NCI-H748 treated with DMSO at 0.1 percent for 48 hours (cell line): Measurements from ENCODE around the gene TXNRD1.
"Not testable (repeated sequence)": the region's sequence is repeated elsewhere in the genome, so short reads cannot be mapped to it uniquely, and the experiment has no call there.

Experiments used
- DNase-seq: peaks from one replicate; lab custom pipeline; 2025; lab: John Stamatoyannopoulos, UW

The TXNRD1 gene

DNA sequence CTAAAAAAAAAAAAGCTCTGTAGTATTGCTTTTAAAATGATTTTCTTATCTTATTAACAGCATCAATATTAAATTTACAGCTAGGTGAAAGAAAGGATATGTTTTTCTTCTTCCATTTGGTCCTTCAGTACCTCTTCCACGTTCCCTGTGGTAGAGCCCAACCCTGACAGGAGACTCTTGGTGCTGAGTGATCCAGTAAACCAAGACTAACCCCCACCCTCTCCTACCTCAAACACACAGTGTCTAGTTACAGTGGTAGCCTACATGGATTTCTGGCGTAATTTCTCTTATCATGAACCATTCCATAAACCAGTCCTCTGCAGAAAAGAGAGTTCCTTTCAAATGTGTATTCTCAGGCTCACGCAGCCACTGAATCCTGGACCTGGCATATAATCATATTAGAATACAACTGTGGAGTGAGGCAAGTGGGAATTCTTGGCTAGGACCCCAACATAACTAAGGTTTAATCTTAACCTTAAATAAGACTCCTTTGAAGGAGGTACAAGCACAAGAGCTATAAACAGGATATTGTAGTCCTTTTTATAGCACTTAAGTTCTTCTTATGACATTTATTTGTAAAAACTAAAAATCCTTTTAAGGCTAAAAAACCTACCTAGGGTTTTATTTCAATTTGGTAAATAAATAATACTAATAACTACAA lies 27.1 kb downstream of the TXNRD1 start:
- no peak for DNase-seq

DNA sequence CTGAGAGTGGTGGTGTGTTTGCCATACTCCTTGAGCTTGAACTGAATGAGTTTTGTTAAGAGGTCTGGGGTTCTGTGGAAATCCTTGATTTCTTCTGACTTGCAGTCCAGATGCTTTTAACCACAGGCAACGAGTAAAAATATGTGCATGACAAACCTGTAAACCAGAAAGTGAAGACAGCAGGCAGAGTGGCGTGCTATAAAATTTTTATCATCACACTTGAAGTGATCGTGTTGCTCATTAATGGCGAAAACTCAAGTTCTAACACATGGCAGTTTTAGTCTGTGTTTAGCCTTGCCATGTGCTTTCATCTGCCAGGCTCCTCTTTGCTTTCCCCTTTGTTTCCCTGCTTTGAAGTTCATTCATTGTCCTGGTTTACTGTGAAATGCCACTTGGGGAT lies 28.0 kb downstream of the TXNRD1 start:
- no peak for DNase-seq

DNA sequence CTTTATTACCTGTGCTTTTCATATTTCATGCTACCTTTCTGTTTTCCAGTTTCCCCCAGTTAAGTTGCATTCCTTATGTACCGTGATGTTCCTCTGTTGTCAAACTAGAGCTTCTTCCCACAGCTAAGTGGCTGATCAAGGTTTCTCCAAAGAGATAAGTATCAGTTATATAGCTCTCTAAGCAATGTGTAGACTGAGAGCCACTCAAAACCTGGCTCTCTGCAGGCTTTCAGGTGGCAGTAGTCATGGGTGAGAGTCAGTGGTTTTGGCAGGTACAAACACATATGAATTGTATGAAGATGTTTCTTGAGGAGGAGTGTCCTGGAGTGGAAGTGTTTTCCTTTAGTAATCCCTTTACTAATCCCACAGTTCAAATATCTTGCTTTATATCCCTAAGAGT lies 28.4 kb downstream of the TXNRD1 start:
- no peak for DNase-seq

DNA sequence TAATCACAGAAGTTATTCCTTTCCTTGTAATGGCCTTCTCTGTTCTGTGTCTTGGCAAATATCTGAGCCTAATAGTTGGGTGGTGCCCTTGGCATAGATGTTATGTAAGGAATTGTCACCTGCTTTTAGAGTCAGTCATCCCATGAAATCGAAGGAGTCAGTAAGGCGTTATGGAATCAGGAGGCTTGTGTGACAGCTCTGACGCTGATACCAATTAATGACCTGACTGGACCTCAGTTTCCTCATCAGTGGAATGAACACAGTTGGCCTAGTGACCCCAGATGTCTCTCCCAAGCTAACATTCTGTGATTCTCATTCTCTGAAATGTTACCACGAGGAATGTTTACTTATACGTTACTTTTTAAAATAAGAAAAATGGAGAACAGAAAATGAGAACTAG lies 32.1 kb downstream of the TXNRD1 start:
- no peak for DNase-seq

DNA sequence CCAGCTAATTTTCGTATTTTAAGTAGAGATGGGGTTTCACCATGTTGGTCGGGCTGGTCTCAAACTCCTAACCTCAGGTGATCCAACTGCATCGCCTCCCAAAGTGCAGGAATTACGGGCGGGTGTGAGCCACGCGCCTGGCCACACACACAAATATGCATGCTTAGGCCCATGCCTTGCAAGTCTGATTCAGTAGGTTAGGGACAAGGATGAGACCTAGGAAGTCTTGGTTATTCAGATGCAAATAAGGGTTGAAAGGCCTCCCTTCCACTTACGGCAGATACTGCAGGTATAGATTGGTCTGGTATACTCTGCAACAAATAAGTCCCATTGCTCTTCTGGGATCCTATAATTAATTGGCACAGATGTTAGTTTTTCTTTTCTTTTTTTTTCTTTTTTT lies 32.9 kb downstream of the TXNRD1 start:
- no peak for DNase-seq

DNA sequence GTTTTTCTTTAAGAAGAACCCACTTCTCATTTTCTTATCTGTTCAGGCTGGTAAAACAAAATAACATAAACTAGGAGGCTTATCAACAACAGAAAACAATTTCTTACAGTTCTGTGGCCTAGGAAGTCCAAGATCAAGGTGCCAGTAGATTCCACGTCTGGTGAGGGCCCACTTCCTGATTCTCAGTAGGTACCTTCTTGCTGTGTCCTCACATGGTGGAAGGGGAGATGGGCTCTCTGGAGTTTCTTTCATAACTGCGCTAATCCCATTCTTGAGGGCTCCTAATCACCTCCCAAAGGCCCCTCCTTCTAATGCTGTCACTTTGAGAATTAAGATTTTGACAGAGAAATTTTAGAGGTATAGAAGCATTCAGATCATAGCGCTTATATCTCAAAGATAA lies 33.4 kb downstream of the TXNRD1 start:
- no peak for DNase-seq

DNA sequence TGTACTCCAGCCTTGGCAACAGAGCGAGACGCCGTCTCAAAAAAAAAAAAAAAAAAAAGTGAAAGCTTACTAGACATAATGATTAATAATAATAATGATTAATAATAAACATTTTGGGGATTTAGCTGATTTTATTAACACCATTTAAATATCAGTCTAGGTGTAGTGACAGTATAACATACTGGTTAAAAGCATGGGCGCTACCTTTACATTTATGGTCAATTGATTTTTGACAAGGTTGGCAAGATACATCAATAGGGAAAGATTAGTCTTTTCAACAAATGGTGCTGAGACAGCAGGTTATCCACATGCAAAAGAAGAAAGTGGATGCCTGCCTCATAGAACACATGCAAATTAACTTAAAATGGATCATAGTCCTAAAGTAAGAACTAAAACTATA lies 34.3 kb downstream of the TXNRD1 start:
- DNase-seq = no peak

DNA sequence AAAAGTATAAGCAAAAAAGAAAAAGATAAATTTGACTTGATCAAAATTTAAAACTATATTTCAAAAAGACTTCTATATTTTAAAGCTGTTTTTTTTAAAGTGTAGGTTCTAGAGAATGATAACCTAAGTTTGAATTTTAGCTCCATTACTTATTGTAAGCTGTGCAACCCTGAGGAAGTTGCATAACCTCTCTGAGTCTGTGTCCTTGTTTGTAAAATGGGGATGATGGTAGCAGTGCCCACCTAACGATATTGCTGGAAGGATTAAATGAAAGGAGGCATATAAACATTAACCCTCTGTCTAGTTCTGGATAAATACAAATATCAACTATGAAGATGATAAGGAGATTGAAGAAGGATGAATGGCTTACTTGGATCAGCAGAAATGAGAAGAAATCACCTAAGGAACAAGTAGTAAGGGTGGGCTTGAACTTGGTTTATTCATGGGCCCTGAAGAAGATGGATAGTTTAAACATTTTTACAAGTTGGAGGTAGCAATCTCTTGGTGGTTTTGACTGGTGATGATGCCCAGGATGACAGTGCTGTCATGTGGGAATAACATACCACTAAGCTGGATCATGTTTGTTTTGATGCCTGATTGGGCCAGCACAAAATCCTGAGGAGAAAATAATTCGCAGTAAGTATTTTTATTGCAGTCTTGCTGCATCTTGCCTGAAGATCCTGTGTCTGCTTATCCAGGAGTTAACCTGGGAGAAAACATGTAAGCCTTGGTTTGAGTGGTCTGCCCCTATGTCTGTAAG lies 35.0 kb downstream of the TXNRD1 start:
- no peak for DNase-seq

DNA sequence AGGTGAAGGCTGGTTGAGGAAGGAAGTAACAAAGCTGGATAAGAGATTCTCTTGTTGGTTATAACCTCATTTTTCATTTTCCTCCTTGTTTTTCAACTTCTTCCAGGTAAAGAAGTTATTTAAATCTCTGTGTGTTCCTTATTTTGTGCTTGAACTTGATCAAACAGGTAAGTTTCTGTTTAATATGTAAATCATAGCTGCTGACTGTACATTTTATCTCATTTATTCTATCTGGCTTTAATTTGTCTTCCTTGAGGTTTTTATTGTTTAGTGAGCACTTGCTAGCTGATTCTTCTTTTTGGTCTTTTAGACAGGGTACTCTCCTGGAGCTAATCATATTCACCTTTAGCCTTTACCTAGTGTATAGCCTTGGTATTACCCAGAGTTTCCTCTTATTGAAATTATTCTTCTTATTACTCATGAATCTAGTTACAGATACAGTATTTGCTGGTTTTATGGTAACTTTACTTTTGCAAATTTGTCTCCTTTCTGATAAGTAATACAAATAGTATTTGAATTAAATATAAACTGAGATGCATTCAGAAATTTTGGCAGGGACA lies 42.4 kb downstream of the TXNRD1 start:
- no peak for DNase-seq

DNA sequence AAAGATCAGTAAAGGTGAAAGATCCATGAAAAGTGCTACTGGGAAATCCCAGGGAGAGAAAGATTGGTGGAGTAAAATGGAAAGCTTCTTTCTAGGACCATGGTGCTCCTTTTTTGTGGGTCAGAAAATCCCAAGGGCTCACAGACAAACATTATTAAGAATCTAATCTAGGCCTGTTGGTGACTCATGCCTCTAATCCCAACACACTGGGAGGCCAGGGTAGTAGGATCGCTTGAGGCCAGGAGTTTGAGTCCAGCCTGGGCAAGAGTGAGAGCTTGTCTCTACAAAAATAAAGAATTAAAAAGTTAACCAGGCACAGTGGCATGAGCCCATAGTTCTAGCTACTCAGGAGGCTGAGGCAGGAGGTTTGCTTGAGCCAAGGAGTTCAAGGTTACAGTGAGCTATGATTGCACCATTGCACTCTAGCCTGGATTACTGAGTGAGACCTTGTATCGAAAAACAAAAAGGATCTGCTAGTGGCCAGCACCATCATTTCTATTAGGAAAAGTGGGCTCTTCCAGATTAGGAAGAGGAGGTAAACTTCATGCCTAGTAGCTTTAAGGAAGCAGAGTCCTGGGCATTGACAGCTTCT lies 43.0 kb downstream of the TXNRD1 start:
- no peak for DNase-seq

DNA sequence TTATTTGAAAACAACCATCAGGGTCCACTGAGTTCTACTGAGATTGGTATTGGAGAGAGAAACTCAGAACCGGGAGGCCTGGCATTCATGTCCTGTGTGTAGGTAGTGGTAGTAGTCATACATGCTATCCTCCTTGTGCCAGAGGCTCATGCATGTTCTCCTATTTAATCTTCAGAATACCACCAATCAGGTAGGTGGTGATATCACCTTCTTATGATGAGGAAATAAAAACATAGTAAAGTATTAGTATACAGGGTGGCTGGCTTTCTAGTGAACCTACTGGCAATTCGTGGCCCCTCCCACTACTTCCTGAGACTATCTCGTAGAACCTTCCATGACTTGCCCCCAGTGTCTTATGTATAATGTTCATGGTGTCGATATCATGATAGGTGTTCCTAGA lies 47.4 kb downstream of the TXNRD1 start:
- DNase-seq = no peak

DNA sequence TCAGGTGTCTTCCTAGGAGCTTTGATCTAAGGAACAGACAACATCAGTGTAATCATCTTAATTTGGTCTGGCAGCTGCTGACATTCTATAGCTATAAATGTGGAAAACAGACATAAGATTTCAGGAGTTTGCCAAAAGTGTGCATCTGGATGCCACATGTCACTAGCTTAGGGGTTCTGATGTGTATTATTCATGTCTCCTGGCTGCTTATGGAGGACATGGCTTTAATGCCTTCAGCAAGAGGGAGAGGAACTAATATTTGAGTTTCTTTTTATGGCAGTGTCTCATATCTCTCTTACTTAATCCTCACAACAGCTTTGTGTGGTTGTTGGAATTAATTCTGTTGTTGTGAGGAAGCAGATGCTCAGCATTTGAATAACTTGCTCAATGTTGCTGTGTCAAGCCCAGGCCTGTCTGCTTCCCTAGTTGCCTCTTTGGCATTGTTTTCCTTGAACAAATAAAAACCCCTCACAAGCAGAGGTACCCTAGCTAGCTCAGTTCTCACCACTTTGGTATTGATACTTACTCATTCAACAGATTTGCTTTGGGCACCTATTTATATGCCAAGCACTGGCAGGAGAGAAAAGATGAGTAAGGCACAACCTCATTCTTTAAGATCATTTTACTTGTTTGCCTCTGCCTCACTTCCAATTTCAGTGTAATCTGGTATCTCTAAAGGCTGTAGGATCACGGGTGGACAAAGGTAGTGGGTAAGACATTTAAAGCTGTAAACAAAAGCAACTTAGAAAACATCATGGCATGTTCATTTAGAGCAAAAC lies 48.2 kb downstream of the TXNRD1 start:
- peak; percentile 64 for DNase-seq

DNA sequence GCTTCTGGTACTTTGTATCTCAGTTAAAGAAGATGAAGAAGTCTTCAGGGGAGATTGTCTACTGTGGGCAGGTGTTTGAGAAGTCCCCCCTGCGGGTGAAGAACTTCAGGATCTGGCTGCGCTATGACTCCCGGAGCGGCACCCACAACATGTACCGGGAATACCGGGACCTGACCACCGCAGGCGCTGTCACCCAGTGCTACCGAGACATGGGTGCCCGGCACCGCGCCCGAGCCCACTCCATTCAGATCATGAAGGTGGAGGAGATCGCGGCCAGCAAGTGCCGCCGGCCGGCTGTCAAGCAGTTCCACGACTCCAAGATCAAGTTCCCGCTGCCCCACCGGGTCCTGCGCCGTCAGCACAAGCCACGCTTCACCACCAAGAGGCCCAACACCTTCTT lies 49.9 kb downstream of the TXNRD1 start:
- not testable (repeated sequence) for DNase-seq

DNA sequence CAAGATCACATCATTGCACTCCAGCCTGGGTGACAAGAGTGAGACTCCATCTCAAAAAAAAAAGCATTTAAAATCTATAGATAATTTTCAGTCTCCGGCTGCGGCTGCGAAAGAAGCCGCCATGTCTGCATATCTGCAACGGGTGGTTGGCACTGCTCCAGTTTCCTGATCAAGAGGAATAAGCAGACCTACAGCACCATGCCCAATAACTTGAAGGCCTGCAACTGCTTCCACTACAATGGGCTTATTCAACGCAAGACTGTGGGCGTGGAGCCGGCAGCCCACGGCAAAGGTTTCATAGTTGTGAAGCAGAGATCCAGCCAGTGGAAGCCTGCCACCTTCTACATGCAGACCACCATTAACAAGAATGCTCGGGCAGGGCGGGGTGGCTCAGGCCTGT lies 57.4 kb downstream of the TXNRD1 start:
- no peak for DNase-seq

DNA sequence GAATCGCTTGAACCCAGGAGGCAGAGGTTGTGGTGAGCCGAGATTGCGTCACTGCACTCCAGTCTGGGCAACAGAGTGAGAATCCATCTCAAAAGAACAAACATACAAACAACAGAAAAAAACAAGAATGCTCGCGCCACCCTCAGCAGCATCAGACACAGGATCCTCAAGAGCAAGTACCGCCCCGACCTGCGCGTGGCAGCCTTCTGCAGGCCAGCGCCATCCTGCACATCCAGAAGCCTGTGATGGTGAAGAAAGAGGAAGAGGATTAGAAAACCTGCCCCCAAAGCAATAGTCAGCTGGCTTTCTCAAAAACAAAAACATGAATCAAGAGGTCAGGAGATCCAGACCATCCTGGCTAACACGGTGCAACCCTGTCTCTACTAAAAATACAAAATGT lies 57.9 kb downstream of the TXNRD1 start:
- DNase-seq = no peak

DNA sequence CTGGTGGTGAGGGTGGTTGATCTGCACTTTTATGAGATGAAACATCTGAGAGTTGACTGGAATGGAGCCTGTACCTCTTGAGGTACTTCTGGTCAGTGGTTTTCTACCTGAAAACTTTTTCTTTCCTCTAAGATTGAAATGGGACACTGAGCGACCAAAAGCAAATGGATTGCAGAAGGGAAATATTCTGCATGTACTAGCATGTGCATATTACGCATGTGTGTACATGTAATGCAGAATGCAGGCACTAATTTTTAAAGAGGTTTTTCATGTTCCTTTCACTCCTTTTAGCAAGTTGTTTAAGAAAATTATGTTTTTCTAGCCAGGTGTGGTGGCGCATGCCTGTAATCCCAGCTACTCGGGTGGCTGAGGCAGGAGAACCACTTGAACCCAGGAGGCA lies 59.2 kb downstream of the TXNRD1 start:
- no peak for DNase-seq

DNA sequence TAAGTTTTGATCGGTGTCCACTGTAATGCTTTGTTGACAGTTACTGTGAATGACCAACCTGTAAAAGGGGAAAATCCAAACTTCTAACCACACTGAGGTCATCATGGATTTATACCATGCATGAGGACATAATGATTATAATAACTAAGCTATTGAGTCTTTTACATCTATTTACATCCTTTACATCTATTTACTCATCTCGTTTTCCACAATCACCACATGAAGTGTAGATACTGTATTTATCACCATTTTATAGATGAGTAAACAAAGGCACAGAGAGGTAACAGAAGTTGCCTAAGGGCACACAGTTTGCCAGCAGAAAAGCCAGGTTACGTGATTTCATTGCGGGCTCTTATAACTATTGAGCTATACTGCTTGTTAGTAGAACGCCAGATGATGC lies 60.1 kb downstream of the TXNRD1 start:
- DNase-seq = peak; percentile 6

DNA sequence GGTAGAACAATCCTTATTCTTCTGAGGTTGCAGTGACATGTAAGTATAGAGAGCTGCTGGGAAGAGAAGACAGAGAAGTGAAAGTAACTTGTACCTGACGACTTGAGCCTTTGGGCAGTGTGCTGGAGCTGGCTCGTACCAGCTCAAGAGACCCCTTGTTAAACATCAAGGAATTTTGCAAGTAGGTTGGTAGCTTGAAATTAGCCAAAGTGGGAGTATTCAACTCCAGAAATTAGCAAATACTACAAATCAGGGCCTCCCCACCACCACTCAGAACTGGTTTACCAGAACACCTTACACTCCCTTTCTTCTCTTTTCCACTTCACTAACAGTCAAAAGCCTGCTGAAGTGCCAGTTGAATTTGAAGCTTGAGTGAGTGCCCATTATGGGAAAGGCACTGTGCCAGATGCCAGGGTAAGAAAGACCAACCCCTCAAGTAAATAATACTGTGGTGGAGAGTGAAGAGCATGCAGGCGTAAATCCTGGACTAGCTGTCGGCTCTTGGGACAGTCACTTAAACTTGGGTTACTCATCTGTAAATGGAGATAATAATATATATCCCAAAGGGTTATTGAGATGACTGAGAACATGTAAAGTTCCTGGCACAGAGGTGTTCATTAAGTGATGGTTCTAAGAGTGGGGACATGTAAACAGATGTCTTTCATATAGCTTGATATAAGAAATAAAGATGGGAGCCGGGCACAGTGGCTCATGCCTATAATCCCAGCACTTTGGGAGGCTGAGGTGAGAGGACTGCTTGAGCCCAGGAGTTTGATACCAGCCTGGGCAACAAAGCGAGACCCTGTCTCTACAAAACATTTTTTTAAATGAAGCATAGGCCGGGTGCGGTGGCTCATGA lies 60.9 kb downstream of the TXNRD1 start:
- no peak for DNase-seq

DNA sequence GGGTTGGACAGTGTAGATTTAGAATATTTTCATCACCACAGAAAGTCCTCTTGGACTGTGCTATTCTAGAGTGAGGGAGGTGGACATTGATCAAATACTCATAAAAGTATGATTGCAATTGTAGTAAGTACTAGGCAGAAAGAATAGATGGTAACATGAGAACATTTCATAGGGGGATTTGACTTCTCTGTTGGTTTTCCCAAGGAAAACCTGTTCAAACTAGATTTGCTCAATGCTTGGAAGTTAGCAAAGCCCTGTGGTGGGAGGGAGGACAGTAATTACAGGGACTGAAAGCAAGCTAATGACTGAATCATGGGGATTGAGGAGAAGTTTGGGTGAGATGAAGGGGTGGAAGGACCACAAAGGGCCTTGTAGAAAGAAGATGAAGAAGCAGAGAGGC lies 63.6 kb downstream of the TXNRD1 start:
- DNase-seq = peak; percentile 22

DNA sequence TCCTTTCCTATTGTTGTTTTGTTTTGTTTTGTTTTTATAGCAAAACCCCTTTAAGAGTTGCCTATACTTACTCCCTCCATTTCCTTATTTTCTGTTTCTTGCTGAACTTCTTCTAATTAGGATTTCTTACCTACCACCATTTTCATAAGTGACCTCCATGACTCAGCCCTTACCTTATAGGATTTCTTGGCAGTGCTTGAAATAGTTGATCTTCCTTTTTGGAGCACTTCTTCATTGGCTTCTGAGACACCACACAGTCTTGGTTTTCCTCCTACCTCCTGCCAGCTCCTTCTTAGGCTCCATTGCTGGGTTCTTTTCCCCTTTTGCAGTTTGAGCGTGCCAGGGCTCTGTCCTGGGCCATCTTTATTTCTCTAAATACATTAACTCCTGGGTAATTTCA lies 64.5 kb downstream of the TXNRD1 start:
- DNase-seq = no peak

DNA sequence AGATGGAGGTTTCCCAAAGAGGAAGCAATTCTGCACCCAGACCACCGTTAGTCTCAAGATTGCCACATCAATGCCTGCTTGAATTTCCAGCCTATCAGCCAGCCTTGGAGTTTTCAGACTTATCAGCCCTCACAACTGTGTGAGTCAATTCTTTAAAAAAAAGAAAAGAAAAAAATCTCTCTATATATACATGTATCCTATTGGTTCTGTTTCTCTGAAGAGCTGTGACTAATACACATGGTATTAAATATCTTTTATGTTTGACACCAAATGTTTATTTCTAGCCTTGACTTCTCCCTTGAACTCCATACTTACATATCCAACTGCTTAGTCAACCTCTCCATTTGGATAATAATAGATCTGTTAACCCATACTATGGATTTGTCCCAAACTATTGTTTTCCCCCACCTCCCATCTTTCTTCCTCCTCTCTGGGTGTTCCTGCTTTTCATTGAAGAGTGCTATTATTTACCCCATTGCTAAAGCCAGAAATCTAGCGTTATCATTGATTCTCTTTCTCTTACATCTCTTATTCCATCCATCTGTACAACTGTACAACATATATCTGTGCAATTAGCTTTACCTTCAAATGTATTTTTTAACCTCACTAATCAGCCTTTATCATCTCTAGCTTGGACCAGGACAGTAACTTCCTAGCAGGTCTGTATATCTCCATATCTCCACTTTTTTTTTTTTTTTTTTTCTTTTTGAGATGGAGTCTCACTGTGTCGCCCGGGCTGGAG lies 65.3 kb downstream of the TXNRD1 start:
- no peak for DNase-seq
